ENCODE data around the gene FMNL3.
"Not testable (repeated sequence)": the region's sequence is repeated elsewhere in the genome, so short reads cannot be mapped to it uniquely, and the experiment has no call there.

Gene FMNL3, protein sequence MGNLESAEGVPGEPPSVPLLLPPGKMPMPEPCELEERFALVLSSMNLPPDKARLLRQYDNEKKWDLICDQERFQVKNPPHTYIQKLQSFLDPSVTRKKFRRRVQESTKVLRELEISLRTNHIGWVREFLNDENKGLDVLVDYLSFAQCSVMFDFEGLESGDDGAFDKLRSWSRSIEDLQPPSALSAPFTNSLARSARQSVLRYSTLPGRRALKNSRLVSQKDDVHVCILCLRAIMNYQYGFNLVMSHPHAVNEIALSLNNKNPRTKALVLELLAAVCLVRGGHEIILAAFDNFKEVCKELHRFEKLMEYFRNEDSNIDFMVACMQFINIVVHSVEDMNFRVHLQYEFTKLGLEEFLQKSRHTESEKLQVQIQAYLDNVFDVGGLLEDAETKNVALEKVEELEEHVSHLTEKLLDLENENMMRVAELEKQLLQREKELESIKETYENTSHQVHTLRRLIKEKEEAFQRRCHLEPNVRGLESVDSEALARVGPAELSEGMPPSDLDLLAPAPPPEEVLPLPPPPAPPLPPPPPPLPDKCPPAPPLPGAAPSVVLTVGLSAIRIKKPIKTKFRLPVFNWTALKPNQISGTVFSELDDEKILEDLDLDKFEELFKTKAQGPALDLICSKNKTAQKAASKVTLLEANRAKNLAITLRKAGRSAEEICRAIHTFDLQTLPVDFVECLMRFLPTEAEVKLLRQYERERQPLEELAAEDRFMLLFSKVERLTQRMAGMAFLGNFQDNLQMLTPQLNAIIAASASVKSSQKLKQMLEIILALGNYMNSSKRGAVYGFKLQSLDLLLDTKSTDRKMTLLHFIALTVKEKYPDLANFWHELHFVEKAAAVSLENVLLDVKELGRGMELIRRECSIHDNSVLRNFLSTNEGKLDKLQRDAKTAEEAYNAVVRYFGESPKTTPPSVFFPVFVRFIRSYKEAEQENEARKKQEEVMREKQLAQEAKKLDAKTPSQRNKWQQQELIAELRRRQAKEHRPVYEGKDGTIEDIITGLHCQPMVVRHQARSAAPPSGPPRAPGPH

DNA sequence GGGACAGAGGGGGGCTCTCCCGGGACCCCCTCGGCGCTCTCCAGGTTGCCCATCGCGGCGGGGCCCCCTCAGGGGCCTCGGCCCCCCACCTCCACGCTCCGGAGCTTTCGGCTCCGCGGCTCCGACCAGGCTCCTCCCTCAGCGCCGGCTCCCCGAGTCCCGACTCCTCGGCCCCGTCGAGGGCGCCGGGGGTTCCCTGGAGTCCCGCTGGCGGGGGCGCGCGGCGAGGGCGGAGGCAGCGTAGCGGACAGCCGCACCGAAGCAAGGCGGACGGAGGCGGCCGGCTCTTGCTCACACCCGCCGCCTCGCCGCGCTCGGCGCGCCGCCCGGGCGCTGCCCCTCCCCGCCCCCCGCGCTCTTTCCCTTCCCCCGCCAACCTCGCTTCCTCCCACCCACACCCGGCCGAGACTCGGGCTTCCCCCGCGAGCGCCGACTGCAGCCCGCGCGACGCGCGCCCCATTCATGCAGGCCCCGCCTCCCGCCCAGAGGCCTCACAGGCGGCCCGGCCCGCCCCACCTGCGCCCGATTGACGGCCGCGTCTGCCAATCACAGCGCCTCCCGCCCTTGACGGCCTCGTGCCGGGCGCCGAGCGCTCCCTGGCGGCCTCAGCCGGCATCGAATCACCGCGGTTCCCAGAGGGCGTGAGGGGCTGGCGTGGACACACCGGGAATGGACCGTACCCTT, at the start of gene FMNL3:
Gene FMNL3 (minus strand): TSS at position 278 of the 684 bp plus-strand sequence. CDS start 225 bp downstream, at position 53.
- peak; percentile 98 to 99 for DNase-seq (ENCODE audit: low read depth in 2 of 2)

DNA sequence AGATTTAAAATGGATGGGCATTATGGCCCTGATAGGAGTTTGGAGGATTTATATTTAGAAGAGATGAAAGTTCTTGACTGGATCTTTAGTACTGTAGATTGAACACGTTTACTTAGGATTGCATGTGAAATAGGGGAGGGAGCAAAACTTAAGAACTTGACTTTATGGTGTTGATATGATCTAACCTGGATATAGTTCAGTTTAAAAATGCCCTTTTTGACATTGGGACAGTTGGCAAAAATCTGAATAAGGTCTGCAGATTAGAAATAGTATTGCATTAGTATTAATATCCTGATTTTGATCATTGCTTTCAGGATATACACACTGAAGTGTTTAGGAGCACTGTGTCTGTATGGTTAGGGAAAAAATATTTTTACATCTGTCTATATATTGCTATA, 43.8 kb upstream of the FMNL3 start:
- DNase-seq (ENCODE audit: low read depth in 2 of 2) = no peak

DNA sequence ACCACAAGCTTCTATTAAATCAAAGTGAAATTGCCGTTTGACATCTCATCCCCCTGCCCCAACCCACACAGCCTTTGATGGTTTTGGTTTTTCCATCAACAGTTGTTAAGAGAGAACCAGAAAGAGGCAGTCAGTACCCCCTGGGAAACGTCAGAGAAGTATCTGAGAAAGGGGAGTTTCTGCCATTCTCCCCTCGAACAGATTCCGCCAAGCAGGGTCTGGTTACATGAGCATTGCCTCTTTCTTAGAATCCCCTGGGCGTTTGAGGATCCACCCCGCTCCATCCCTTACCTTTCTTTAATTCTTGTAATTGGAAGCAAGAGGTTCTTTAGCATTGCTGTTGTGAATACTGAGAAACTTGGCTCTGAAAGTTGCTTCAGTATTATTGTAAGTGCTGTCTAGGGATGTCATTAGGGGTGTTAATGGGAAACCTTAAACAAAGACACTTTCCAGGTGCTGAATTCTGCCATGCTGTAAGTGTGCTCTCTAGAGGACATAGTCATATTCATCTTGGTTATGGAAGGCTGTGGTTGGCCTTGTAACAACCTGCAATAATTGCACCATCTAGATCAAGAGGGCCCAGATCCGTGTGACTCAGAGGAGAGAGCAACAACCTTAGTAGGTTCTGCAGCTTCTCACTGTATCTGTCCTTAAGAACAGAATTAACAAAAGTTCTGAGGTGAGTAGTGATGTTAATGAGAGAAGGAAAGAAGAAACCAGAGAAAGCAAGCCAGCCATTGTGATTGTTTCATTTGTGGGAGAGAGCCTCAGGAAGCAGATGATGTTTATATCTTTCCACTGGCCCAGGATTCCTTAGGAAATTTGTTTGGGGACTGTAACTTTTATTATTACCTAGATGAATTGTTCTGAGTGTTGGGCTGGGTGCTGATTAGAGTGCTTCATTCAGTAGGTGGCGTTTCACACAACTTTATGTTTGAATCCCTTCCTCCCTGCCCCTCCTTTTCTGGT, 43.1 kb upstream of the FMNL3 start:
- peak in 1 of 2 donors; percentile 50 for DNase-seq (ENCODE audit: low read depth in 2 of 2)

DNA sequence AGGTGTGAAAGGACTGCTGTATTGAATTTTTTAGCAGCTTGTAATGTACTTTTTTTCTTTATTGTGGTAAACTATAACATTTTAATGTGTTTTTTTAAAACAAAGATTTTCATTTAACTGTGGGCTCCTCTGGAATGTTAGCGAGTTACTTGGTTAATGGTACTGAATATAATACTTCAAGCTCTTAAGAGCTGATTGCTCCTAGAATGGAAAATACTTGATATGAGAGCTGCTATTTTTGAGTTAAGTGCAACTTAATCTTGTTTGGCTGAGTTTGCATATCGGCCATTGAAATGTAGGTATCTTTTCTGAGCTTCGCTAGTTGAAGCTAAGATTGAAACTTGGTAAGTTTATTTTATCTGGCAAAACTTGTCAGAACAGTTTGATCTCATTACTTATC, 41.6 kb upstream of the FMNL3 start:
- no peak for DNase-seq (ENCODE audit: low read depth in 2 of 2)

DNA sequence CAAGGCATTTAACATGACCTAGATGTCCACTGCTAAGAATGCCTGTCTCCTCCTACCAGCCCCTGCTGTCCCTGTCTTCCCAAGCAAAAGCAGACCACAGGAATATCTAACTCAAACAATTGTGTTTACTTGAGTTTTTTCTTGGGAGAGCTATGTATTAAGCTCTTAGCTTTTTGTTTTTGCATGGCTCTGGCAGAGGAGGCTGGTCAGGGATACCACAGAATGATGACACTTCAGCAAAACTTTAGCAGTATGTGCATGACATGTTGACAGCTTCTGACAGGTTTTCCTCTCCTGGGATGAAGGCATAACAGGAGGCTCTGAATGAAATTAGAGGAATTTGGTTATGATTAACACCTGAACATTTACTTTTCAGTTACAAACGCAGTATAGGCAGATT, 41.1 kb upstream of the FMNL3 start:
- no peak for DNase-seq (ENCODE audit: low read depth in 2 of 2)

DNA sequence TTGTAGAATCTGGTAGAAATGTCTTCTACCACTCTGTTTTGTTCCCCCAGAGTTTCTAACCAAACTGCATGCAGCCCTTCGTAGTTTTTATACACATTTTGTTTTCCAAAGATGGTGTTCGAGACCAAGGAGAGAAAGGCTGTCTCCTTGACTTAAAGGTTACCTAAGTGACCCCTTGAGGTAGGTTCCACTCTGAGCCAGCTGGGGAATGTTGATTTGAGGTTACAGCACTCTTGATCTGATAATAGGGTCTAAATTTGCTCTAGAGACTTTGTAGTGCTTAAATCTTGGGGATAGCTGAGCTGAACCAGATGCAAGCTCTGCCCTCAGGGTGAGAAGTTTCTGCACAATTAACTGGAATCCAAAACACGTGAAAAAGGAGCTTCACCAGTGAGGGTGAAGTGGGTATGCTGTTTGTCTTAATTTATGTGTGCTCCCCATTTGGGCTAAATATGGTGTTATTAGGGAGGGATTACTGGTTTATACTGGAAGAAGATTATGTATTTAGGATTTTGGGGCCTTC, 37.2 kb upstream of the FMNL3 start:
- DNase-seq (ENCODE audit: low read depth in 2 of 2) = no peak

DNA sequence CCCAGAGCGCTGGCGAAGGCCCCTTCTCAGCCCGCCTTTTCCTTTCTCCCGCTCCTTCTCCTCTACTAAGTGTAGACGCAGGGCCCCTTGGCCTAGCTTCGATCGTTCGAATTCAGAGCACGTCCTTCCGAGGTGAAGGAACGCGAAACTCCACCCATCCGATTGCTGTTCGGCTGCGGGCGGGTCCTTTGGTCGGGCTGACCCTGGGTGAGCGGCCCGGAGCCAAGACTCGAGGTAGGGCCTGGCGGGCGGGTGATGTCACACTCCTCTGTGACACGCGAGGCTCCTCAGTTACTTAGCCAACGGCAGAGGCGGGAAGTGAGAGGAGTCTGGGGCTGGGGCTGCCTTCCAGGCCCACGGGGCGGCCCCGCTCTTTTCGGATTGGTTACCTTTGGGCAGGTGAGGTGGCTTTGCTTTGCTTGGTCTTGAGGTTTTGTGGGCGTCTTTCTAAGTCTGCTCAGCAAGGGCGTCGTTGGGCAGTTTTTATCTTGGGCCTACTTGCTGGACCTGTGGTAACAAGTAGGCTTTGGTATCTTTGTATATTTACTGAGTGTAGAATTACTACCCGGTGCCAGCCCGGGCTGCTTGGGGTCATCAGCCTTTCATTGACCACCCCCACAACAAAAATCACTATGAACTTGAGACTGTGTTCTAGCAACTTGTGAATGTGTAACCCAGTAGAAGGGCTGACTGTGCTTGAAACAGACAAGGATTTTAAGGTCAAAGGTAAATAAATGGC, 34.8 kb upstream of the FMNL3 start:
- DNase-seq (ENCODE audit: low read depth in 2 of 2) = peak; percentile 76 to 83

DNA sequence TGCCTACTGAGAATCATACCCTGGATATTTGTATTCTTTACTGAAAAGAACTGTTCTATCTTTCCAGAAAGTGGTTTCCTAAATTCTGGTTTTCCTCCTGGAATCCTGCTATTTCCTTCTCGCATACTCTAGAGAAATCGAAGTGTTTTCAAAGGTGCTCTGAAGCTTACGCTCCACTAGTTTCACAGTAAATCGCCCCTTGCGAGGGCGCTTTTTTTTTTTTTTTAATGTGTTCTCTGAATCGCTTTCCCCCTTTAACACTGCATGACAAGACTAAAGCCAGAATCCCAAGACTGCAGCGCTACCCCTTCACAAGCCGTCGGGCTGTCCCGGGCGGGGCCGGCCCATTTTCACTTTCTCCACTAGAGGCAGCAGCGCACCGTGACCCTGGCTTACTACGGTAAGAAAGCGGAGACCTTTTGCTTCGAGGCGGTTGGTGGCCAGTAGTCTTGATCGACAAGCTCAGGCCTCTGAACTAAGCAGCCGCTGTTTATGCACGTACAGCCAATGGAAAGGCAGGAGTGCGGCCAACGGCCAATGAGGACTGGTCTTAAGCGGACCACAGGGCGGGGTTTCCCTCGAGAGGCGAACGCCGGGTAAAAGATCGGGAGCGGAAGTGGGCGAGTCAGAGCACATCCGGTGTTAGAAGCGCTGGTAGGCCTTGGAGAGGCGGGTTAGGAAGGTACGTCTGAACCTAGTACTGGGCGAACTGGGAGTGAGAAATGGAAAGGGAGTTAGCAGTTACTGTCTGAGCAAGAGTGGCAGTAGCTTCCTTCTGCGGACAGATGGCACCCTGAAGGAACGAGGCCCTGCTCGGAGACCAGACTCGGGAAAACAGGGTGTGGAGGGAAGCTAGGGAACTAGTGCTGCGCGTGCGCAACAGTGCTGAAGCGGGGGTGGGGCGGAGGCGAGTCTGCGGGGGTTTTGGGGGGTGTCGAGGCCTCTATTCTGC, 34.0 kb upstream of the FMNL3 start, which contains the start of gene TMBIM6:
Gene TMBIM6 (plus strand): TSS at position 628 of the 952 bp plus-strand sequence. CDS start 10,937 bp downstream, outside the sequence.
- peak; percentile 95 to 98 for DNase-seq (ENCODE audit: low read depth in 2 of 2)

DNA sequence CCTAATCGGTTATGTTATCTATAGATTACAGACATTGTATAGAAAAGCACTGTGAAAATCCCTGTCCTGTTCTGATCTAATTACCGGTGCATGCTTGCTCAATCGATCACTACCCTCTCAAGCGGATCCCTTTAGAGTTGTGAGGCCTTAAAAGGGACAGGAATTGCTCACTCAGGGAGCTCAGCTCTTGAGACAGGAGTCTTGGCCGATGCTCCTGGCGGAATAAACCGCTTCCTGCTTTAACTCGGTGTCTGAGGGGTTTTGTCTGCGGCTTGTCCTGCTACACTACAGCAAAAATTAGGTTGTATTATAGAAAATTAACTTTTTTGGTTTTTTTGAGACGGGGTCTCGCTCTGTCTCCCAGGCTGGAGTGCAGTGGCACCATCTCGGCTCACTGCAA, 33.1 kb upstream of the FMNL3 start:
- DNase-seq (ENCODE audit: low read depth in 2 of 2) = not testable (repeated sequence)

DNA sequence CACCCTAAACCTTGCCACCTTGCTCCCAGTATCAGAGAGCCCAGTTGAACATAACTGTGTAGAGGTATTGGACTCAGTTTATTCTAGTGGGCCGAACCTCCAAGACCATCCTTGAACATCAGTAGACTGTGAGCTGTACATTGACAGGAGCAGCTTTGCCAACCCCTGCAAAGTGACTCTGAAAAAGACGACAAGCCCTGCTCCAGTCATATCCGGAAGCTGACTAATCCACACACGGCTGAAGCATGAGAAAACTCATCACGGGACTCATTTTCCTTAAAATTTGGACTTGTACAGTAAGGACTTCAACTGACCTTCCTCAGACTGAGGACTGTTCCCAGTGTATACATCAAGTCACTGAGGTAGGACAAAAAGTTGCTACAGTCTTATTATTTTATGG, 31.5 kb upstream of the FMNL3 start:
- not testable (repeated sequence) for DNase-seq (ENCODE audit: low read depth in 2 of 2)

DNA sequence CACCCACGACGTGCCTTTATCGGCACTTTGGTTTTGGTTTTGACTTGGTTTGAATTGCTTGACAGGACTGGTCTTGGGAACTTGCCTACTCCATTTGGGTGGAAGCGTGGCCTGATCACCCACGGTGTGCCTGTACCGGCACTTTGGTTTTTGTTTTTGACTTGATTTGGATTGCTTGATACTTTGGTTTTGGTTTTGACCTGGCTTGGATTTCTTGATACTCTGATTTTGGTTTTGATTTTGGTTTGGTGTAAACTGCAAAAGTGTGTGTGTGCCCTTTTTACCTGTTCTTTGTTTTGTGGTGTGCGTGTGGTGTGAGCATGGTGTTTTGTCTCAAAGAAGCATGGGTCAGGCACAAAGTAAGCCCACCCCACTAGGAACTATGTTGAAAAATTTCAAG, 27.7 kb upstream of the FMNL3 start:
- not testable (repeated sequence) for DNase-seq (ENCODE audit: low read depth in 2 of 2)

DNA sequence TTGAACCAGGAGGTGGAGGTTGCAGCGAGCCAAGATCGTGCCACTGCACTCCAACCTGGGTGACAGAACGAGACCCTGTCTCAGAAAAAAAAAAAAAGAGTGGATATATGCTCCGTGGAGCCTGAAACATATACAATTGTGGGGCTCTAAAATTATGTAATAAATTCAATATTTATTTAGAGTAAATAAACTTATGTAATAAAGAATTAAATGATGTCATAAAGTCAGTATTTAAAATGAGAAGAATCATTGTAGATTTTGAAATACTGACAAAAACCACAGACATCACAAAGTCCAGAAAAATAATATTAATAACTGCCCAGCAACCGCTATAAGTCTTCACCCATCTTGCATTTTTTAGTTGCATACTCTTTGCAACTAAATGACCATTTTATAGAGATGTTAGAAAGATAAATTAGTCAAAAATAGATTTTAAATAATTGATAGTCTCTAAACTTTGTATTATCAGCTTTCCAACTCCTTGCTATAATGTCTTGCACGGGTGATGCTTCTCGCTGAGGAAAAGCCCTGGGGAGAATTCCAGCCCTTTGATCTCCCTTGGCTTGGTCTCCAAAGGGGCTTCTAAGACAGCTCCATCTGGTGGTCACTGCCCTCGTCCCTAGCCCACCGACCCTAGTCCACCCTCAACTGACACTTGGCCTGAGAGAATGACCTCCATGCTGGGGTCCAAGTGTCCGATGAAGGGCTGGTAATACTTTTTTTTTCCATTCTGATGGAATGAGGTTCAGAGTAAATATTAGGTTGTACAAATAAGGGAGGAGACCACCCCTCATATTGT, 26.2 kb upstream of the FMNL3 start:
- DNase-seq (ENCODE audit: low read depth in 2 of 2) = no peak

DNA sequence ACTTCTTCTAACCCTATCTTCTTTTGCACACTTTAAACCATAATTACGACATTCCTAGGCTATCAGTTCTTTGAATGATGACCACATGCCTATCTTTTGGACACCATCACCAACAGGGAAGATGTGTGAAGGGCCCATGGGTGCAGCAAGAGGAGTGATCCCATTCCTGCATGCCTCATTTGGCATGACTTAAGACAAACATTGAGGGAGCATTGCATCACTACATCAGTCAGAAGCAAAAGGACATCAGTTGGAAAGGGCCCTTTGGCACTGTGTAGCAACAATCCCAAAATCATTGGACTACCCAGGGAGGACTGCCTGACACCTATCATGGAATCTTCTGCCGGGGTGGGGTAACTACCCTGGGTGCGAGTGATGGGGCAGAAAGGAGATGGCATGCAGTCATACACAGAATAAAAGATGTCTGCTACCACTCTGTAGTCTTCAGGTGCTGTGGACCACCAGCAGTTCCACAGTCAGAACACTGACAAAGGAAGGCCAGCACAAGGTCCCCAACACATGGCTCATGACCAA, 23.4 kb upstream of the FMNL3 start:
- DNase-seq (ENCODE audit: low read depth in 2 of 2) = no peak

DNA sequence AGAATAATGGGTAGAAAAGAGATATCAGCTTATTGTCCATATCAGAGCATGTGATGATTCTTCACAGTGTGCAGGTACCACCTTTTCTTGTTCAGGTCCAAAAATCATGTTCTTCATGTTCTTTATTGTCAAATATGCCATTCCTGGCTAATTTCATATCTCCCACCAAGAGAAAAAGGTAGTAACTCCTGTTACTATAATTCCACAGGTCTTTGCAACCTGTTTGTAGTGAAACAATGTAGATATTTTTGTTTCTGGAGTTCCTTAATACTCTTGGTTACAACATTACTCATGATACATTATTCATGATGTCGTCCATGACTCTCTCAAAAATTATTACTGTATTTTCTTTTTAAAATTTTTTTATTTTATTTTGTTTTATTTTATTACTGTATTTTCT, 22.8 kb upstream of the FMNL3 start:
- DNase-seq (ENCODE audit: low read depth in 2 of 2) = no peak

DNA sequence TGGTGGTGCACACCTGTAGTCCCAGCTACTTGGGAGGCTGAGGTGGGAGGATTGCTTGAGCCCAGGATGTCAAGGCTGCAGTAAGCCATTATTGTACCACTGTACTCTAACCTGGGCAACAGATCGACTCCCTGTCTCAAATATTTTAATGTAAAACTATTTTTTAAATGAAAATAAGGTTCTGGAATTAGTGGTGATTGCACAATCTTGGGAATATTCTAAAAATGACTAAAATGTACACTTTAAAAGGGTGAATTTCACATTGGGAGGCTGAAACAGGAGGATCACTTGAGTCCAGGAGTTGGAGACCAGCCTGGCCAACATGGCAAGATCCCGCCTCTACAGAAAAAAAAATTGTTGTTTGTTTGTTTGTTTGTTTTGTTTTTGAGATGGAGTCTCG, 21.2 kb upstream of the FMNL3 start:
- no peak for DNase-seq (ENCODE audit: low read depth in 2 of 2)

DNA sequence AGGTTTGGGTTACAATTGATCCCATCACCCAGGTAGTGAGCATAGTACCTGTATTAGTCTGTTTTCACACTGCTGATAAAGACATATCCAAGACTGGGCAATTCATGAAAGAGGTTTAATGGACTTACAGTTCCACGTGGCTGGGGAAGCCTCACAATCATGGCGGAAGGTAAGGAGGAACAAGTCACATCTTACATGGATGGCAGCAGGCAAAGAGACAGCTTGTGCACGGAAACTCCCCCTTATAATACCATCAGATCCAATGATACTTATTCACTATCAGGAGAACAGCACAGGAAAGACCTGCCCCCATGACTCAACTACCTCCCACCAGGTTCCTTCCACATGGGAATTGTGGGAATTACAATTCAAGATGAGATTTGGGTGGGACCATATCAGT, 14.2 kb upstream of the FMNL3 start:
- DNase-seq (ENCODE audit: low read depth in 2 of 2) = not testable (repeated sequence)

DNA sequence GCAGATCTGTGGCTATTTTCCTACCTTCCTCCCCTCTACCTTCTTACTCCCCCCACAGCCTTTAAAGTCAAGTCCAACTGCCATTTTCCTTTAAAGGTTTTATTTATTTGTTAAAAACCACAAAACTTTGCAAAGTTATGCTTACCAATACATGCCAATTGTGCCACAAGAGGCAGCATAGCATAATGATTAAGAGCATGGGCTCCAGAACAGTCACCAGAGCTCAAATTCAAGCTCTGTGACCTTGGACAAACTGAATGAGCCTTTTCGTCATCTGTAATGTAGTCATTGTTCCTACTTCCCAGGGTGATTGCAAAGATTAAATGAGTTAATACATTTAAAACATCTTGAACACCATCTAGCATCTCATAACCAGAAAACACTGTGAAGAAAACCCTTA, 13.0 kb upstream of the FMNL3 start:
- no peak for DNase-seq (ENCODE audit: low read depth in 2 of 2)
